Mesodermal cell (in vitro differentiated cells): Measurements from ENCODE around the gene GAS2L3.

Experiments
- H3K27ac ChIP-seq: 2 replicates; pipeline ENCODE4 v1.7.0; 2013; ENCODE audit warnings: mild to moderate bottlenecking, low read depth, low read length, moderate library complexity; ENCODE audit not compliant: severe bottlenecking
- H3K36me3 ChIP-seq: 2 replicates; pipeline ENCODE4 v1.7.1; 2013; ENCODE audit warnings: mild to moderate bottlenecking, low read length, moderate library complexity; ENCODE audit not compliant: control insufficient read depth, insufficient read depth
- H3K4me1 ChIP-seq: one replicate; pipeline ENCODE4 v1.7.1; 2013; ENCODE audit warnings: mild to moderate bottlenecking, low read length; ENCODE audit not compliant: insufficient read depth, control insufficient read depth, poor library complexity, severe bottlenecking
- H3K4me3 ChIP-seq: 2 replicates; pipeline ENCODE4 v1.7.0; 2013; ENCODE audit warnings: low read length, control low read depth, mild to moderate bottlenecking; ENCODE audit not compliant: insufficient read depth, poor library complexity, severe bottlenecking; ENCODE audit errors: extremely low read depth
- H3K9me3 ChIP-seq: 2 replicates; pipeline ENCODE4 v1.7.1; 2013; ENCODE audit warnings: mild to moderate bottlenecking, low read length, moderate library complexity; ENCODE audit not compliant: control insufficient read depth
- WGBS, 2 experiments: methylation state at CpG; one replicate each; pipeline ENCODE4 v1.1.5; 2013; ENCODE audit warnings: missing lambda C conversion rate in 2 of 2; ENCODE audit not compliant: insufficient coverage in 2 of 2; 5-methylcytosine and 5-hydroxymethylcytosine counted together

The GAS2L3 gene

GRCh38 chr12:100656856-100657255 is 83.4 kb downstream of the GAS2L3 start:
- Histone ChIP-seq H3K27ac (no peak overlapping the region), H3K4me3 (no peak overlapping the region), H3K4me1 (no peaks in the 10 kb centered on the region), H3K9me3 (no peaks in the 10 kb centered on the region), H3K36me3 (no peaks in the 10 kb centered on the region)

GRCh38 chr12:100661300-100661951 is 87.9 kb downstream of the GAS2L3 start:
- no peaks in the 10 kb centered on the region for H3K9me3 ChIP-seq
- no peak overlapping the region for H3K4me3 ChIP-seq
- WGBS, 2 experiments, result 47 to 52% methylated on average over 4 to 5 of the region's 6 CpGs
- no peak overlapping the region for H3K27ac ChIP-seq
- no peaks in the 10 kb centered on the region for H3K36me3 ChIP-seq
- H3K4me1 ChIP-seq, result no peaks in the 10 kb centered on the region

GRCh38 chr12:100666588-100666987 is 93.1 kb downstream of the GAS2L3 start:
- Histone ChIP-seq H3K4me3 (no peak overlapping the region), H3K9me3 (no peaks in the 10 kb centered on the region), H3K27ac (no peak overlapping the region), H3K4me1 (no peaks in the 10 kb centered on the region), H3K36me3 (no peaks in the 10 kb centered on the region)
- WGBS, 2 experiments, result 58 to 67% methylated on average over 1 of the region's 2 CpGs

GRCh38 chr12:100668945-100669536 is 95.6 kb downstream of the GAS2L3 start:
- Histone ChIP-seq H3K4me1 (no peaks in the 10 kb centered on the region), H3K9me3 (no peaks in the 10 kb centered on the region), H3K36me3 (no peaks in the 10 kb centered on the region), H3K4me3 (no peak overlapping the region), H3K27ac (no peak overlapping the region)
- 0 to 8% methylated on average over 2 of the region's 9 CpGs for WGBS, 2 experiments

GRCh38 chr12:100669922-100670321 is 96.4 kb downstream of the GAS2L3 start:
- Histone ChIP-seq H3K27ac (no peak overlapping the region), H3K4me3 (no peak overlapping the region), H3K9me3 (no peaks in the 10 kb centered on the region), H3K4me1 (no peaks in the 10 kb centered on the region), H3K36me3 (no peaks in the 10 kb centered on the region)
- 78 to 100% methylated on average over 1 to 2 of the region's 4 CpGs for whole genome bisulfite sequencing, 2 experiments

GRCh38 chr12:100671396-100672074 is 98.1 kb downstream of the GAS2L3 start:
- 85 to 93% methylated on average over 2 to 5 of the region's 7 CpGs for WGBS, 2 experiments
- no peaks in the 10 kb centered on the region for H3K4me1 ChIP-seq
- no peak overlapping the region for H3K4me3 ChIP-seq
- no peaks in the 10 kb centered on the region for H3K36me3 ChIP-seq
- no peaks in the 10 kb centered on the region for H3K9me3 ChIP-seq
- no peak overlapping the region for H3K27ac ChIP-seq

GRCh38 chr12:100672075-100672592 is 98.7 kb downstream of the GAS2L3 start:
- H3K4me3 ChIP-seq, result no peak overlapping the region
- no peaks in the 10 kb centered on the region for H3K4me1 ChIP-seq
- H3K27ac ChIP-seq, result no peak overlapping the region
- H3K9me3 ChIP-seq, result no peaks in the 10 kb centered on the region
- no peaks in the 10 kb centered on the region for H3K36me3 ChIP-seq
- 66% methylated on average over 2 of the region's 2 CpGs; no CpG with 5 or more reads in 1 of the 2 experiments for WGBS, 2 experiments

- 83 to 96% methylated on average over 3 to 5 of the region's 7 CpGs for WGBS, 2 experiments
Measured at GRCh38 chr12:100674036-100674888, 100.8 kb downstream of the GAS2L3 start.

More at GRCh38 chr12:100674036-100674888, 100.8 kb downstream of the GAS2L3 start:
- Histone ChIP-seq H3K27ac (no peak overlapping the region), H3K36me3 (no peaks in the 10 kb centered on the region), H3K4me1 (no peaks in the 10 kb centered on the region), H3K9me3 (no peaks in the 10 kb centered on the region), H3K4me3 (no peak overlapping the region)
